Cardiac fibroblast (primary cell): ENCODE data around the gene TMEM108.

Experiments
- DNase-seq, 2 donors: peaks; one replicate each; pipeline versions ENCODE4 v3.0.0 to v3.0.0-alpha.2; 2010; ENCODE audit warnings: low read depth in 2 of 2
- H3K4me3 ChIP-seq, 2 donors: replicated peaks in 1 of 2; 1 replicate in 1 of 2; 2 replicates in 1 of 2; pipeline ENCODE4 v1.5.1; 2011; ENCODE audit warnings: low read depth in 2 of 2, low read length in 2 of 2, mild to moderate bottlenecking in 2 of 2, moderate library complexity in 1 of 2
- TF ChIP-seq, protein P1 (sequence below): IDR thresholded peaks from one replicate; pipeline ENCODE4 v1.5.1; 2011; ENCODE audit warnings: low read depth, mild to moderate bottlenecking, low read length, inconsistent platforms

The TMEM108 gene

DNA sequence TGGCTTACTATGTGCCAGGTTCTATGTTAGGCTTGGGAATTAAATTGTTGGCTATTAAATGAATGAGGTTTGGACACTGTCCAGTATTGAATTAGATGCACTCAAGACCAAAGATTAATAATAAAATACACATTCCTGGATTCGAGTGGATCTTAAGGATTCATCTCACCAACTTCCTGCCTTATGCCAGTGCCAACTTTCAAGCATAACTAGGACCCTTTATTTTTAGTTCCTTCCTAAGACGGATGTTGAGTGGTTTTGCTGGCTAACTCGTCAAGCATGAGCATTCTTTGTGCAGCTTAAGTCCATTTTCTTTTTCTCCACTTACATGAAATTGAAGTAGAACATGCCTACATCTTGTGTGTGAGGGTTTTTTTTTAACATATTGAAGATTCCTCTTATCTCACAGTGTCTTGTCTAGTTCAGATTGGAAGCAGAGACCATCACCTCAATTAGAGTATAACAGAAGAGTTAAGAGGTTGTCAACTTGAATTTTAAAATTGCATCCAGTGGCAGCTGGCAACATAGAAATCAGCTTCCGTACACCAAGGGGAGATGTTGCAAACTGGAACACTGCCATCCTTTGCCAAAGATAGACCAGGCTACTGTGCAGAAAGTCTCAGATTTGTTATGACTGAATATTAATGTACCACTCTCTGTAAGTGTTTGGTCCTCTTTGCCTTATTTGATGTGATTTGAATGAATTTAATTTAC lies 255.4 kb downstream of the TMEM108 start:
- TF ChIP-seq, protein P1, sequence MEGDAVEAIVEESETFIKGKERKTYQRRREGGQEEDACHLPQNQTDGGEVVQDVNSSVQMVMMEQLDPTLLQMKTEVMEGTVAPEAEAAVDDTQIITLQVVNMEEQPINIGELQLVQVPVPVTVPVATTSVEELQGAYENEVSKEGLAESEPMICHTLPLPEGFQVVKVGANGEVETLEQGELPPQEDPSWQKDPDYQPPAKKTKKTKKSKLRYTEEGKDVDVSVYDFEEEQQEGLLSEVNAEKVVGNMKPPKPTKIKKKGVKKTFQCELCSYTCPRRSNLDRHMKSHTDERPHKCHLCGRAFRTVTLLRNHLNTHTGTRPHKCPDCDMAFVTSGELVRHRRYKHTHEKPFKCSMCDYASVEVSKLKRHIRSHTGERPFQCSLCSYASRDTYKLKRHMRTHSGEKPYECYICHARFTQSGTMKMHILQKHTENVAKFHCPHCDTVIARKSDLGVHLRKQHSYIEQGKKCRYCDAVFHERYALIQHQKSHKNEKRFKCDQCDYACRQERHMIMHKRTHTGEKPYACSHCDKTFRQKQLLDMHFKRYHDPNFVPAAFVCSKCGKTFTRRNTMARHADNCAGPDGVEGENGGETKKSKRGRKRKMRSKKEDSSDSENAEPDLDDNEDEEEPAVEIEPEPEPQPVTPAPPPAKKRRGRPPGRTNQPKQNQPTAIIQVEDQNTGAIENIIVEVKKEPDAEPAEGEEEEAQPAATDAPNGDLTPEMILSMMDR = no peak
- DNase-seq = no peak
- H3K4me3 ChIP-seq = no peak overlapping the region

DNA sequence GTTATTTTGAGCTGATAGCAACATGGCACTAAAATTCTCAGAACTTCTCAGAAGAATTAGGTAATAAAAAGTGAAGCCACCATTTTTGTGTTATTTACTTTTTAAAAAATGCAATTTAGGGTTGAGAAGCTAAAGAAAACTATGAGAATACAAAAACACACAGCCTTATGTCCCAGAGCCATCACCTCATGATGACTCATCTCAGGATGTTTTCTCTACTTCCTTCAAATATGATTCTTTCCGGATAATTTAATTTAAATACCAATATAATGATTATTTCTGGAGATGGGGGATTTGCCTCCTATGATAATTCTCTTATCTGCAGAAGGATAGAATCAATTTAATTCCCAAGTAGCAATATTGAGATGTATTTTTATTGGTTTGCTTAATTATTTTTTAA lies 256.1 kb downstream of the TMEM108 start:
- peak in 1 of 2 donors; percentile 53 for DNase-seq
- H3K4me3 ChIP-seq = no peak overlapping the region
- TF ChIP-seq, protein P1 = no peak

DNA sequence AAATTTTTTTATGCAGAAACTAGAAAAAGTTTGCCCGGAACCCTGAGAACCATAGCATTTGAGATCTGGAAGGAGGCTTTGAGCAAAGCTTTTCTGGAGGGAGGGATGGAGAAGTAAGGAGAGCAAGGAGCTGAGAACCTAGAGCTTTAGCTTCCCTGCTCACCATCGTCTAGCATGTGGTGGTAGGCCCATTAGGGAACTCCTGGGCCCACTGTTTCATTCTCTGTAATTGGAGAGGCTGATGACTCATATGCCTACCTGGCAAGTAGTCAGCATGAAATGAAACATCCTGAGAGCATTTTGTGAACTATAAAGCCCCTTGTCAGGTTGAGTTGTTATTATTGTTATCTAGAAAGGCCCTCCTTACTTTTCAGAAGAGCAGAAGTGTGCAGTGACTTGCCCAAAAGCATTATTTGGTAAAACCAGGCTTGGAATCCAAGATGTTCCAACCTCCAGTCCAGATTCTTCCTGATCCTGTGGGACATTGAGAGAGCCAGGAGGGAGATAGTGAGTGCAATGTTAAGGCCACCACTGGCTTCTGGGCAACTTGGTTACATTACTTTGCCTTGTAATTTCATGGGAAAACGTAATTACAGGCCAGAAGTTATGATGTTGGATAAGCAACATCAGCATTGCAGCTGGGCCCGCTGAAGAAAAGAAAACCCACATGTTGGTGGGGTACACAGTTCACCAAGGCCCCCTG lies 257.2 kb downstream of the TMEM108 start:
- peak; percentile 11 to 69 for DNase-seq
- TF ChIP-seq, protein P1 = no peak
- H3K4me3 ChIP-seq = no peak overlapping the region

DNA sequence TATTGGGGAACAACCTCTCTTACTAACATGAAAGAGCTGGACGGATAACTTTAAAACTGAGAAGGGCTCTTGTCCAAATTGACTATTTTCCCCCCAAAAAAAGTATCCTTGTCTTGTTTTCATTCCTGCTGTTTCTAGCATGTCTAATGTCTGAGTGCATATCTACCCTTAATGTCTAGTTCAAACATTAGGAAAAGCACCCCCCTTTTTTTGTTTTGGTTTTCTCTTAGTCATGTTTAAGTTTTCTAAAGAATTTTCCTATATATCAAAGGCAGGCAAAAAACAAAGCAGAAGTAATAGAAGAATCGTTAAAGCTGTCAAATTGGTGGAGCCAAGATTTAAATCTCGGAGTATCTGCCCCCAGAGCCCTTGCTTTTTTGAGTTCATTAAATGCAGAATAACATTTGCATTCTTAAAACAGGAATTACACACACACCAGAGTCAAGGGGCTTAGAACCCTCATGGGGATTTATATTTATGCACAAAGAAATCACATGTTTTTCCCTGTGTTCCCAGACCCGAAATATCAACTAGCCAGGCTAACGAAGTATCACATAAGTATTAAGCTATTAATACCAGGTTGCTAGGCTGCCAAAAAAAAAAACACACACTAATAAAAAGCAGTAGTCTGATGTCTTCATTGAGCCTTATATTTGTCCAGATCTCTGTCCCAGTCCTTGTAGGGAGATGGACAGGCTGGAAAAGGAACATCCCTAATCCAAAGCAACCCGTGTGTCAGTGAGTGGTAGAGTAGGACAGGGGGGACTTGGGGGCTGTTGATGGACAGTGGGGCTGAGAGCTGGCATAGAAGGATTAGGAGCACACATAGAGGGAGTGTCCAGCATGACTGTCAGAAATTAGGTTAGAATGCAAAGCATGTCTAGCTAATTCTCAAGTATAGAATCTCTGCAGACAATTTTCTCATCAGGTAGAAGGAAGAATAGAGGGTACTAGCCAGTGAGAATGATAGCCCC lies 258.0 kb downstream of the TMEM108 start:
- H3K4me3 ChIP-seq = no peak overlapping the region
- DNase-seq = peak in 1 of 2 donors; percentile 42
- TF ChIP-seq, protein P1 = no peak

DNA sequence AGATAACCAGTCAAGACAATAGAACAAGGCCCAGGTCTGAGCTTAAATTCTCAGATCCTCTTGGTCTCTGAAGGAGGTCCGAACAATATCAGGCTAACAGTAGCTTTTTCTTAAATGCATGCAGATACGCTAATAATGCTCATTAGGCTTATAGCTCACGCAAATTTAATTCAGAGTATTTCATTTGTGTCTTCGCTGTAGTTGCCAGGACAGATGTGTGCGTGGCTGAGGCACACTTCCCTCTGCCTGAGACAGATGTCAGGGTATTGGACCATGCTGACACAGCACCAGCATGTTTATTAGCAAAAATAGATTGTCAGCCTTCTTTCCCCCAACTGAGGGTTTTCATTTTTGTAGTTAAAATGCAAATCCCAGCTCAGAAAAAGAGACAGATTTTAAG lies 258.8 kb downstream of the TMEM108 start:
- H3K4me3 ChIP-seq = no peak overlapping the region
- no peak for DNase-seq
- TF ChIP-seq, protein P1 = no peak

DNA sequence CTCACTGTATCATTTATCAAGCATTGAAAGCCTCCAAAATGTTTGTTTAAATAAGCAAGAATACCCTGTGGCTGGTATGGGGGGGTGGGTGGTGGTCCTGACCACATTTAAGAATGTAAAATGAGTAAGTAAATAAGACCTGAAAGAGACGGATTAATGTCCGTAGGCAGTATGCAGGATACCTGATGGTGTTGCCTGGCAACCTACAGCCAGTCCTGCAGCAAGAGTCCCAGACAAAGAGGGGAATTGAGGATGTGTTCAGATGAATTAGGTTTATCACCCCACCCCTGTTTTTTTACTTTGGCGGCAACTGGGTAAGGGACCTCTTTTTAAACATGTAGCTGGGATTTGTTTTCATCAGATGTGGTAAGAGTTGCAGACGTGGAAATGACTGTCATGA lies 261.9 kb downstream of the TMEM108 start:
- TF ChIP-seq, protein P1 = no peak
- DNase-seq = no peak
- H3K4me3 ChIP-seq = no peak overlapping the region
